Fibroblast of the aortic adventitia (primary cell): ENCODE results near the gene MEDAG. TPM values are rescaled to one million over a fixed set of nuclear protein-coding genes. Genes with fewer than 3 reads are reported as not detected.
A peak's percentile ranks its signal among the peaks of the same experiment; 100 is the strongest.

Experiments used
- DNase-seq: peaks from one replicate; pipeline ENCODE4 v3.0.0-alpha.2; 2010; ENCODE audit warnings: low read depth
- H3K4me3 ChIP-seq: 2 replicates; pipeline ENCODE4 v1.5.1; 2011; ENCODE audit warnings: low read depth, mild to moderate bottlenecking, control low read depth, low read length, moderate library complexity
- CTCF ChIP-seq: IDR thresholded peaks from 2 replicates; pipeline ENCODE4 v1.5.1; 2011; ENCODE audit warnings: mild to moderate bottlenecking, low read length, control low read depth, inconsistent platforms; ENCODE audit not compliant: insufficient read depth
- total RNA-seq: library from RNA; depleted of rRNA; stranded (reverse); fragments of >200 nt; gene quantifications from 2 replicates; pipeline ENCODE4 v1.2.3, GENCODE V29; 2012; ENCODE audit warnings: low replicate concordance

Gene MEDAG
- total RNA-seq, 1 donor = 122 TPM

GRCh38 chr13:30892966-30893365 is 13.1 kb upstream of the MEDAG start:
- peak; percentile 81 for TF ChIP-seq CTCF
- H3K4me3 ChIP-seq = no peak overlapping the region
- DNase-seq = peak; percentile 81

- DNase-seq = peak; percentile 94
- TF ChIP-seq CTCF = no peak
- no peak overlapping the region for H3K4me3 ChIP-seq
These were observed 10.3 kb upstream of the MEDAG start for GRCh38 chr13:30895773-30896172.

GRCh38 chr13:30898070-30898469 is 8.0 kb upstream of the MEDAG start:
- TF ChIP-seq CTCF = no peak
- H3K4me3 ChIP-seq = no peak overlapping the region
- DNase-seq = no peak

- TF ChIP-seq CTCF = no peak
- DNase-seq = peak; percentile 96
- H3K4me3 ChIP-seq = no peak overlapping the region
These were observed 7.3 kb upstream of the MEDAG start for GRCh38 chr13:30898678-30899241.

- DNase-seq = peak; percentile 37
- TF ChIP-seq CTCF = no peak
- H3K4me3 ChIP-seq = no peak overlapping the region
These were observed 5.6 kb upstream of the MEDAG start for GRCh38 chr13:30900436-30900835.

GRCh38 chr13:30900952-30901749 is 4.9 kb upstream of the MEDAG start:
- no peak for DNase-seq
- TF ChIP-seq CTCF = no peak

More at GRCh38 chr13:30900952-30901749, 4.9 kb upstream of the MEDAG start:
- no peak overlapping the region for H3K4me3 ChIP-seq
